Spleen (tissue), 7 donors: ENCODE data around the gene ATAD5.

ENCODE experiments used
- CTCF ChIP-seq, 11 experiments: fragments of 200-600 bp in 7 of 11; fragments of 450-650 bp in 4 of 11; sonication (generic) in 4 of 11; IDR thresholded peaks in 8 of 11; conservative IDR thresholded peaks in 3 of 11; 1 replicate in 7 of 11; 2 replicates in 4 of 11; pipeline versions ENCODE4 v1.4.0 to v1.8.0; 2016 to 2021; ENCODE audit warnings: antibody characterized with exemption in 11 of 11, inconsistent platforms in 4 of 11, mild to moderate bottlenecking in 1 of 11
- POLR2A ChIP-seq, 3 donors: fragments of 450-650 bp; IDR thresholded peaks; one replicate each; pipeline ENCODE4 v1.5.1; 2017; ENCODE audit warnings: antibody characterized with exemption in 3 of 3, mild to moderate bottlenecking in 1 of 3
- POLR2AphosphoS5 ChIP-seq, 3 donors: sonication (generic); formaldehyde crosslinking; IDR thresholded peaks; one replicate each; pipeline ENCODE4 v1.5.1; 2017; ENCODE audit warnings: antibody characterized with exemption in 3 of 3
- donor health status: DM: no; HTN: no; CAD: no; lungs with moderate emphysema.
- donor health status: DM: no; HTN: no; CAD: no.
- donor health status: DM: no; HTN: no; CAD: no.

- TF ChIP-seq CTCF (IDR thresholded peaks at IDR 0.05 in 8 of 11, conservative IDR thresholded peaks at IDR 0.05 in 3 of 11) (no peak), POLR2AphosphoS5 (IDR thresholded peaks at IDR 0.05) (no peak), POLR2A (IDR thresholded peaks at IDR 0.05) (no peak)
Measured at GRCh38 chr17:30905742-30906100, 74.0 kb downstream of the ATAD5 start.
